K562 (cell line): ENCODE data around the gene MECP2.

Experiments used
- C11orf30 ChIP-seq: fragments of 450-650 bp; IDR thresholded peaks from 2 replicates; pipeline ENCODE4 v1.6.1; 2016; ENCODE audit warnings: low read depth, mild to moderate bottlenecking
- CHD2 ChIP-seq: IDR thresholded peaks from 2 replicates; pipeline ENCODE4 v1.6.1; 2011; ENCODE audit warnings: low read depth, low read length
- CTCF ChIP-seq, 3 experiments: IDR thresholded peaks in 2 of 3; conservative IDR thresholded peaks in 1 of 3; 2 replicates each; pipeline ENCODE4 v1.5.1; 2011 to 2012; ENCODE audit warnings: low read length in 3 of 3, mild to moderate bottlenecking in 3 of 3, control low read depth in 2 of 3, improper control_type of control experiment in 1 of 3, inconsistent platforms in 1 of 3, low read depth in 1 of 3, mixed read lengths in 1 of 3, moderate library complexity in 1 of 3; ENCODE audit not compliant: insufficient read depth in 2 of 3
- ETV6 ChIP-seq, 3 experiments: fragments of 150-350 bp in 1 of 3; sonication (generic) in 1 of 3; formaldehyde crosslinking in 1 of 3; IDR thresholded peaks; 2 replicates each; pipeline versions ENCODE4 v1.6.1 to v1.8.0; 2014 to 2022; ENCODE audit warnings: borderline replicate concordance in 2 of 3, low read depth in 2 of 3, antibody characterized with exemption in 1 of 3, low read length in 1 of 3, mild to moderate bottlenecking in 1 of 3, missing genetic modification reagents in 1 of 3
- EZH2 ChIP-seq: IDR thresholded peaks from 2 replicates; pipeline ENCODE4 v1.6.1; 2012; ENCODE audit warnings: low read depth, mild to moderate bottlenecking, inconsistent platforms, low read length, borderline replicate concordance
- ID3 ChIP-seq, 2 experiments: fragments of 250-450 bp in 1 of 2; fragments of 450-650 bp in 1 of 2; sonication (Bioruptor Pico) in 1 of 2; IDR thresholded peaks; 2 replicates each; pipeline versions ENCODE4 v1.6.1 to v1.8.0; 2016 to 2021; ENCODE audit warnings: mild to moderate bottlenecking in 2 of 2, moderate library complexity in 2 of 2, missing compliant biosample characterization in 1 of 2, missing genetic modification characterization in 1 of 2
- JUN ChIP-seq, 2 experiments: sonication (generic) in 1 of 2; formaldehyde crosslinking in 1 of 2; IDR thresholded peaks; 2 replicates each; pipeline versions ENCODE4 v1.6.1 to v1.8.0; 2012 to 2022; ENCODE audit warnings: borderline replicate concordance in 2 of 2, mild to moderate bottlenecking in 2 of 2, improper control_type of control experiment in 1 of 2, low read depth in 1 of 2, low read length in 1 of 2, missing genetic modification reagents in 1 of 2
- NEUROD1 ChIP-seq: fragments of 150-350 bp; IDR thresholded peaks from 2 replicates; pipeline ENCODE4 v1.6.1; 2014; ENCODE audit warnings: borderline replicate concordance, low read length, low read depth; ENCODE audit not compliant: partially characterized antibody
- POLR2AphosphoS5 ChIP-seq: IDR thresholded peaks from 2 replicates; pipeline ENCODE4 v1.6.1; 2011; ENCODE audit warnings: mild to moderate bottlenecking, low read depth, low read length, moderate library complexity; ENCODE audit not compliant: control insufficient read depth, insufficient read depth
- SIX5 ChIP-seq, 2 experiments: IDR thresholded peaks; 2 replicates each; pipeline ENCODE4 v1.6.1; 2011; ENCODE audit warnings: low read length in 2 of 2, borderline replicate concordance in 1 of 2, low read depth in 1 of 2, mild to moderate bottlenecking in 1 of 2, moderate library complexity in 1 of 2; ENCODE audit not compliant: insufficient read depth in 1 of 2
- TCF7L2 ChIP-seq: fragments of 150-350 bp; IDR thresholded peaks from 2 replicates; pipeline ENCODE4 v1.6.1; 2016; ENCODE audit warnings: low read depth, mild to moderate bottlenecking, low read length, moderate library complexity
- TFE3 ChIP-seq: fragments of 450-650 bp; formaldehyde crosslinking; IDR thresholded peaks from 2 replicates; pipeline ENCODE4 v1.4.0; 2020; ENCODE audit warnings: mild to moderate bottlenecking, mixed read lengths
- ZC3H11A ChIP-seq: IDR thresholded peaks from 2 replicates; pipeline ENCODE4 v1.6.1; 2012; ENCODE audit warnings: low read depth, low read length, improper control_type of control experiment

GRCh38 chrX:154072192-154072591, 25.3 kb downstream of the MECP2 start:
- TF ChIP-seq EZH2: no peak
- no peak for TF ChIP-seq ZC3H11A
- no peak for TF ChIP-seq ID3 (CRISPR knock-in tag; IDR thresholded peaks at IDR 0.05)
- no peak for TF ChIP-seq ID3 (tag; IDR thresholded peaks at IDR 0.05)
- no peak for TF ChIP-seq CTCF (IDR thresholded peaks at IDR 0.05 in 2 of 3, conservative IDR thresholded peaks at IDR 0.05 in 1 of 3; ENCODE audit: insufficient read depth in 2 of 3, low read depth in 1 of 3, low read length in 3 of 3)
- TF ChIP-seq C11orf30: no peak
- TF ChIP-seq TCF7L2: no peak
- TF ChIP-seq SIX5 (IDR thresholded peaks at IDR 0.05; ENCODE audit: borderline replicate concordance in 1 of 2, insufficient read depth in 1 of 2, low read depth in 1 of 2, low read length in 2 of 2): no peak
- no peak for TF ChIP-seq CHD2
- no peak for TF ChIP-seq TFE3 (CRISPR knock-in tag)
- TF ChIP-seq POLR2AphosphoS5: no peak
- TF ChIP-seq ETV6 (IDR thresholded peaks at IDR 0.05; ENCODE audit: borderline replicate concordance in 1 of 2, low read depth in 2 of 2, low read length in 1 of 2): no peak
- no peak for TF ChIP-seq ETV6 (CRISPR knock-in tag; IDR thresholded peaks at IDR 0.05; ENCODE audit: borderline replicate concordance)
- no peak for TF ChIP-seq NEUROD1
- no peak for TF ChIP-seq JUN (IDR thresholded peaks at IDR 0.05; ENCODE audit: borderline replicate concordance, low read depth, low read length)
- no peak for TF ChIP-seq JUN (CRISPR knock-in tag; IDR thresholded peaks at IDR 0.05; ENCODE audit: borderline replicate concordance)
